ENCODE measurements around the gene KRT83.

KRT83 gene

DNA sequence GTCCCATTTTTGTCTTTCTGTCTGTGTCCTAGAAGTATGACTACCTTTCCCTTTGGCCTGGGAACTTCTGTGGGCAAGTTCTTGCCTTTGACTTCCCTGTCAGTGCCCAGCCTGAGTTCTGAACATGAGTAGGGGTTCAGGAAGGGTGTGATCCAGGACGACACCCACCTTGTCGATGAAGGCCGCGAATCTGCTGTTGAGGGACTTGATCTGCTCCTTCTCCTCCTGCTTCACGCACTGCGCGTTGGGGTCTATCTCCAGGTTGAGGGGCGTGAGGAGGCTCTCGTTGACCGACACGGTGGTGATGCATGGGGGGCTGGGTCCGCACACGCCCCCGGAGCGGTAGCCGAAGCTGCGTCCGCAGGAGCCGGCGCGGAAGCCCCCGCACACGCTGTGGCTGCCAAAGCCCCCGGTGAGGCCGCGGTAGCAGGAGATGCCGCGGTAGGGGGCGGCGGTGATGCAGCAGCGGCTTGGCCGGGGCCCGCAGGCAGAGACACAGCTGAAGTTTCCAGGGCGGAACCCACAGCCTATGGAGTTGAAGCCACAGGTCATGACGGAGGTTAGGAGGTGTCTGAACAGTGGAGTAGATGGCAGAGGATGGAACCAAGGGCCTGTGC lies at the start of gene KRT83:
Gene KRT83 (minus strand): TSS at position 615 of the 617 bp plus-strand sequence. CDS start 63 bp downstream, at position 552.
- no peak for DNase-seq (ENCODE audit: low read depth)

DNA sequence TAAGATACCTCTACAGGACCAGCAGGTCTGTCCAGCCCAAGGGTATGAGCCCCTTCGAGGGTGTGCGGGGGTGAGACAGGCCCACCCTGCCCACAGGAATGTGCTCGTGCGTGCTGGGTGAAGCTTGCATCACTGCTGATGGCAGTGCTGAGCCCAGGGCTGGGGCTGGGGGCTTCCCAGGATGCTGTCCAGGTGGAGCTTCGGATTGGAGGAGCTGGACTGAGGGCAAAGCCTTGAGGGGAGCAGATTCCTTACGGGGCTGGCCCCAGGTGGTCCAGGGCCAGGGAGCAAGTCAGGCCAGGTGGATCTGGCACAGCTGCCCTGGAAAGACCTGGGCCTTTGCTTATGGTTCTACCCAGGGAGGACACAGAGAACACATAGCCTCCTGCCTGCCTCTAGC lies 48.6 kb upstream of the KRT83 start:
- no peak for DNase-seq (ENCODE audit: low read depth)

DNA sequence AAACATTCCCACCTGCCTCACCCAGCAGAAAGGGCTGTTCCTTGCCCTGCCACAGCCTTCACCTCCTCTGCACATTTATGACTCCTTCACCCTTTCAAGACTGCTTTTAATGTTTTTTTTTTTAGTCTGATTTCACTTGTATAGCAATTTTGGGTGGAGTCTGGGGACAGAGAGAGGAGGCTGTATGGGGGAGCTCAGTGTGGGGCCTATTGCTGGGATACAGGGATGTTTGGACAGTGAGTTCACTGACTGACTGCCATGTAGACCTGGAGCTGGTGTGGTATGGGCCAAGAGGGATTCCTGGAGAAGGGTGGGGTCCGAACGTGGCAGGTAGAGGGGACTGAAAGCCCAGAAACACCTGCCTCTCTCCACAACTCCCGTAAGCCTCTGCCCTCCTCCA lies 48.0 kb upstream of the KRT83 start:
- no peak for DNase-seq (ENCODE audit: low read depth)

DNA sequence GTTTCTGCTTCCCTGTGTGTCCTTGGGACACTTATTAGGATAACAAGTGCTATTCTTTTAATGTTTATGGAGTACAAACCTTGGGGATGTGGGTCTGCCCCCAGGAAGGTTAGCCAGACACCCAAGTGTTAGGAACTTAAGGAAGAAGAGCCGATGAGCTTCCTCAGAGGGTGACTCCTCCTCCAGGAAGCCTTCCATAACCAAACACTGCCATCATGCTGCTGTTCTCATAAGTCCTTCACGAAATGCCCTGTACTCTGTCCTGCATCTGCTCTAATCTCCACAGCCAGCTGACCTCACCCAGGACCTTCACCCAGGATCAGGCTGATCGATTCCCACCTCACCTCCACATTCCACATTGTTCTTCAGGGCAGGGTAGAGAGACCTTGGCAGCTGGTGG lies 47.3 kb upstream of the KRT83 start:
- no peak for DNase-seq (ENCODE audit: low read depth)

DNA sequence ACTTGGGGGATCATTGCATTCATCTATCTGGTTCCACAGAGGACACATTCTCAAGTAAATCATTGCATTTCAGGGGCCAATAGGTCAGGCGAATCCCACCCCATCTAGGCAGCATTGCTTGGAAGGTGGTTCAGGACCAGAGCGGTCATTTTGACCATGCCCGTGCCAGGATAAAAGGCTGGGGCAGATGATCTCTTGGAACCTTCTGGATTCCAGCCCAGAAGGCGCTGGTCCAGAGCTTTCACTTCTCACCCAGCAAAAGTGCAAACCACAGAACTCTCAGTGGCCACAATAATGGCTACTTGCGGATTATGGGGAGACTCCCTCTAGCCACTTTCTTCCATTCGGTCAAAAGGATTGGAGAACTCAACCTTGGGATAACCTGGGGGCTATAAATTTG lies 46.7 kb upstream of the KRT83 start:
- no peak for DNase-seq (ENCODE audit: low read depth)

DNA sequence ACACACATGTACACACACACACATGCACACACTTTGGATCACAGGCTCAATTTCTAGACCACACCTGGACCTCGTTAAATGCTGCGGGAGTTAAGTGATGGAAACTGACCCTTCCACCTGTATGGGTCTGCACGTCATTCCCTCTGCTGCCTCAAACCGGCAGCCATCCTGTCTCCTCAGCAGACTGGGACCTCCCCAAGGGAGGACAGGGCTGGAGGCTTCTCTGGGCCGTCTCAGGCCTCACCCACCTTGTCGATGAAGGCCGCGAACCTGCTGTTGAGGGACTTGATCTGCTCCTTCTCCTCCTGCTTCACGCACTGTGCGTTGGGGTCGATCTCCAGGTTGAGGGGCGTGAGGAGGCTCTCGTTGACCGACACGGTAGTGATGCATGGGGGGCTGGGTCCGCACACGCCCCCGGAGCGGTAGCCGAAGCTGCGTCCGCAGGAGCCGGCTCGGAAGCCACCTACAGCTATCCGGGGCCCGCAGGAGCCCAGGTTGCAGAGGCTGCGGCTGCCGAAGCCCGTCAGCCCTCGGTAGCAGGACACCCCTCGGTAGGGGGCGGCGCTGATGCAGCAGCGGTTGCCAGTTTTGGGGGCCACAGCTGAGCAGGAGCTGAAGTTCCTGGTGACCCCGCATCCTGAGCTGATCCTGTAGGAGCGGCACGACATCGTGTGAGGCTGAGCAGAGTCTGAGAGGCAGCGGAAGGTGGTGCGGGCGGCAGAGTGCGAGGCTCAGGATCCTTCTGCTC lies 45.7 kb upstream of the KRT83 start, which contains the start of gene KRT85:
Gene KRT85 (minus strand): TSS at position 744 of the 748 bp plus-strand sequence. CDS start 76 bp downstream, at position 668.
- DNase-seq (ENCODE audit: low read depth): no peak

DNA sequence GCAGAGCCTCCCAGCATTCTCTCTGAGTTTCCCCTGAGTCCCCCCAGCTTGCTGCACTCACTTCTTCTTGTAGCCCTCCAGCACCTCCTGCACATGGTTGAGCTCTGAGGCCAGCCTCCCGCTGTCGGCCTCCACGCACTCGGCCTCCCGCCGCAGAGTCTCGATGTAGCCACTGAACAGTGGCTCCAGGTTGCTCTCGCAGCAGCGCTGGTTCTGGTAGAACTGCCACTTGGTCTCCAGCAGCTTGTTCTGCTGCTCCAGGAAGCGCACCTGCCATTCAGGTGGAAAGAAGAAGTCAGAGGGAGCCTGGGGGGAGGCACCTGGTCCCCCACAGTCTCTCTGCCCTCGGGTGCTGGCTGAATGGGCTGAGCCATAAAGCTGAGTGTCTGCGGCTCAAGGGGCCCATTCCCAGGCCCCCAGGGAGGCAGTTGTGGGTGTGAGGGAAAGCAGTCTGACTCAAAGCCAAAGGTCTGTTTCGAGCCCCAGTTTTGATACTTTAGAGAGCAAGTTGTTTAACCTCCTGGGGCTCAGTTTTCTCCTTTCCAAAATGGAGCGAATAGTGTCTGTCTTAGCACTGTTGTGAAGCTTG lies 43.8 kb upstream of the KRT83 start:
- no peak for DNase-seq (ENCODE audit: low read depth)

DNA sequence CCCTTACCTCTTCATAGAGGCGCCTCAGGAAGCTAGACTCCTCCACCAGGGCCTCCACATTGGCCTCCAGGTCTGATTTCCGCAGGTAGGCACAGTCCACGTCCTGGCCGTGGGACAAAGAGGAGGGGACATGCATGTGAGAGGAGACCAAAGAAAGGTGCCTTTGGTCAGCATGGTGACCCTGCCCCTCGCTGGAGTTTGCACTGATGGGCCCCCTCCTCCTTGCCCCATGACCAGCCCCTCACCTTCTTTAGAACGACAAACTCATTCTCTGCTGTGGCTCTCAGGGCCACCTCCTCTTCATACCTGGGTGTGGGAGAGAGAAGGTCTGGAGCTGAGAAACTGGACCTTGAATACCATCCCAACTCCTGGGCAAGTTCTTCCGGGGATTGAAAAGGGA lies 42.9 kb upstream of the KRT83 start:
- DNase-seq (ENCODE audit: low read depth): no peak

DNA sequence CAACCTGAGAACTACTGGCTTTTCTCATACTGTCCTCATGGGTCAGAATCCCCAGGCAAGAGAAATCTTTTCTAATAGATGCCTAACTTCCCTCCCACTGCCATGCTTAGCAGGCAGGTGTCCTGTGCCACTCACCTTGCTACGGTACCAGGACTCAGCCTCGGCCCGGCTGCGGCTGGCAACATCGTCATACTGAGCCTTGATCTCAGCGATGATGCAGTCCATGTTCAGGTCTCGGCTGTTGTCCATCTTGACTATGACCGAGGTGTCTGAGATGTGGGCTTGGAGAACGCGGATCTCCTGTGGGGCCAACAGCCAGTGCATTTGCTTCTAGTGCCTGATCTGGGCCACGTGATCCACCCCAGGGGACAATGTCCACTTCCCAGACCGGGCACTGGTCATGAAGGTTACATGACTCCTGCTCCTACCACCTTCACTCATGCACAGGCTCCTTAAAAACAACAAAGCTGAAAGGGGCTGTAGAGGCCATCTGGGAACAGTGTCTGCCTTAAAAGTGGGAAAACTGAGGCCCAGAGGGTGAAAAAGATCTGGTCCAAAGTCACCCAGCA lies 42.0 kb upstream of the KRT83 start:
- DNase-seq (ENCODE audit: low read depth): no peak

DNA sequence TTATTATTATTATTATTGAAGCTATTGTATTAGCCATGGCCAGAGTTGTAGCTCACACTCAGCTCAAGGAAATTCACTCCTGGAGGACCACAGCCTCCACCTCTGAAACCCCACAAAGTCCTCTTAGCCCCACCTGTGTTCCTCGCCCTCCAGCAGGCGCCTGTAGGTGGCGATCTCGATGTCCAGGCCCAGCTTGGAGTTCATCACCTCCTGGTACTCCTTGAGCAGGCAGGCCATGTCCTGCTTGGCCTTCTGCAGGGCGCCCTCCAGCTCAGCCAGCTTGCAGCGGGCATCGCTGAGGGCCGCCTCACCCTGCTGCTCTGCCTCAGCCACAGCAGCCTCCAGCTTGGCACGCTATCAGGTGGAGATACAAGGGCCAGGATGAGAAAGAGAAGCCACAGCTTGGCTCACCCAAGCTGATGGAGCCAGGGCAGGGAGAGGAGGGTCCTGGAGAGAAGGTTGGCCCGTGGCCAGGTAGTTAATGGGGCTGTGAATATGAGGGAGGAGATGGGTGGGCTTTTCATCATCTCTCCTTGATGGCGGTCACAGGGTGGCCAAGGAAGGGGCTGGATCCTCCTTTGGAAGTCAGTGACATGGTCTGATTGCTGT lies 41.0 kb upstream of the KRT83 start:
- DNase-seq (ENCODE audit: low read depth): no peak

DNA sequence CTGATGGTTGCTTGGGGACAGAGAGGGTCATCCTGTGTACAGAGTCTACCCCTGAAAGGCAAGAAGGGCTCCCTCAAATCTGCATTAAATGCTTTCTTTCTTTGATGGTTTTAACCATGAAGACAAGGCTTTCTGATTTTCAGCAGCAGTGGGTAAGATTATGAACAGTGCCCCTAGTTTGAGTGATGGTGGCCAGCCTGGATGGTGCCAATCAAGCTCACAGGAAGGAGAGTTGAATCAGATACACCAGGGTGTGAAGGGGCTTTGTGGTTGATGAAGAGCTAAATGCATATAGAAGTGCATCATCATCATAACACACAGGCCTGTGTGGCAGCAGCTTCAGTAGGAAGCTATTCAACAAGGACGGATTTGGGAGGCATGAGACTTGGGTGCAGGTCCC lies 40.4 kb upstream of the KRT83 start:
- DNase-seq (ENCODE audit: low read depth): no peak

DNA sequence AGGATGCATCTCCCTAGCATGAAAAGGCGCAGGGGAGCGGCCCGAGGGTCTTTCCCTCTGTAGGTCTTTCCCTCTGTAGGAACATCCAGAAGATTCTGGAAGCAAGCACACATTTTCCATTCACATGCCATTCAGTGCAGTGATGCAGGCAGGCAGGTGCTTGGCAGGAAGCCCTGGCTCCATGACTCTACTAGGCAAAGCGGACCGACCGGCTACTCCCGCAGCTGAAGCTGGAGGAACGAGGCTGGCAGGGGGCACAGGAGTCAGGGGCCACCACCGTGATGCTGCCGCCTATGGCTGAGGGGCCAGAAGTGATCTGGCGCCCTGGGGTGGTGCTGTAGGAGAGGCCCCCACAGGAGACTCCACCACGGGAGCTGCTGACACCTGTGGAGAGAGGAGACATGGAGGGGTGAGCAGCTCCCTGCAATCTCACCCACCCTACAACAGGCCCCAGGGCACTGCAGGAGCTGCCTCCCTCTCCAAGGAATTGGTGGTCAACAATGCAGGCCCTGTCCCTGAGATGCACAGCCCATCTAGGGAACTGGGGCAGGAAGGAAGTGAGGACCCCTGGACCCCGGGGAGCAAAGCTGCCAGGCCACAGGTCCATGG lies 39.6 kb upstream of the KRT83 start:
- DNase-seq (ENCODE audit: low read depth): no peak

DNA sequence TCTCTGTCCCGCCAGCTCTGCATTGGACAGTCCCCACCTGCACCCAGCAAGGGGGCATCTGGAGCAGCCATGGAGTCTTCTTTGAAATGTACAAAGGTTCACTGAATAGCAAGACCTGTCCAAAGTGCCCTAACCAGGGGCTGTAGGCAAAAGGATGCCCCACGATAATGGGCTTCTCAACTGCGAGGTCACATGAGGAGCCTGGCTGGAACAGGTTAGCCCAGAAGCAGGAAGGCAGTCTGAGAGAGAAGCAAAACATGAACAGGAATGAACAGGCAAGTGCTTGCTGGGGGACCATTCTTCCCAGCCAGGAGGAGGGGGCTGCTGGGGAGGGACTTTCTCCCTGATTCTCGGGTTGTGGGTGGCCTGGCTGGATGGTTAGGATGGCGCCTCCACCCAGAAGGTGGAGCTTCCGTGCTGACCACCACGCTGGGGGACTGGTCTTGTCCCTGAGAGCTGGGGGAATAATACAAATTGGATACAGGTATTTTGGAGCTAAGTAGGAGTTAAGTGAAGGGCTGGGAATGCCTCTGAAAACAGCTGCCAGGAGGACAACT lies 39.0 kb upstream of the KRT83 start:
- DNase-seq (ENCODE audit: low read depth): no peak

DNA sequence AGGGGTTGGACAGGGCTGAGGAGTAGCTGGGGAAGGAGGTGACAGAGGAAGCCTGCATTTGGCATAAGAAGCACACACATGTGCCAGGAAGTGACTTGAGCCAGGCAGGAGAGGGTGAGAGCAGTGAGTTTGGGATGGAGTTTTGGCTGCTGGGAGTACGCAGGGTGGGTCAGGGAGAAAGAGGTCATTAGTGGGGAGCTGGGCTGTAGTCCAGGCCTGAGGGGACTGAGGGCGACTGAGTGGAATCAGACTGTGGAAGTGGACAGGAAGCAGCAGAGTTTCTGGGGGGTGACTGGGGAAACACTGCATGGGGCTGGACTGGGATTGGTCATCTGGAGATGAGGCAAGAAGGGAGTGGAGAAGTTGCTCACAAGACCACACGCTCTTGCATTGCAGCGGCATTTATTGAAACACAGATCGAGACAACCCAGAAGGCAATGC lies 38.4 kb upstream of the KRT83 start:
- no peak for DNase-seq (ENCODE audit: low read depth)

DNA sequence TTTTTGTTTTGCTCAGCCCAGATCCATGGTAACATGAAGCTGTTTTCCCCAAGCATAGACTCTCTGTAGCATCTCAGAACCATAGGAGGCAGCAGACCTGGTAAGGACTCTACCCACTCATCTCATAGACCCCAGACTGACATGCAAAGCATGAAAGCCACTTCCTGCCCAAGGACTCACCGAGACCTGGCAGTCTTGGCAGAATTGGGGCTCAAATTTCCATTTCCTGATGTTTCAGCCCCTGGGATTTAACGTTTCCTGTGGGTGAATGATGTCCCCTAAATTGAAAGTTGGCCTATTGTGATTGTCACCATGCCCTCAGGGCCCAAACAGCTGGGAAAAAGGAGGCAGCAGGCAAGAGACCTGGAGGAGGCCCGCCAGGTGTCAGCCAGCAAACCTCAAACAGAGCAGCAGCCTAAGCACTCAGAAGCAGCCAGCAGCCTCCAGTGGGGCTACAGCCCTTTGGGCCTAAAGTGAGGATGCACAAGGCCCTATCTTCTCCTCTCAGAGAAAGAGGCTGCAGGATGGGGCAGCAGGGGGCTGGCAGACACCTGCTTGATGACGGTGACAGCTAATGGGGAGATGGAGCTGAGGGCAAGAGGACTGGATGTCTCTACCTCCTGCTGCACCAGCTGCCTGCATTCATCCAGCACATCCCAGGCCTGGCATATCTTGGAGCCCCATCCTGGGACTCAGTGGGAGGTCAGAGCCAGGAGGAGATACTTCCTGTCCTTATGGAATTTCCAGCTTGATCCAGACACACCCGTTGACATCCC lies 37.6 kb upstream of the KRT83 start:
- DNase-seq (ENCODE audit: low read depth): no peak

DNA sequence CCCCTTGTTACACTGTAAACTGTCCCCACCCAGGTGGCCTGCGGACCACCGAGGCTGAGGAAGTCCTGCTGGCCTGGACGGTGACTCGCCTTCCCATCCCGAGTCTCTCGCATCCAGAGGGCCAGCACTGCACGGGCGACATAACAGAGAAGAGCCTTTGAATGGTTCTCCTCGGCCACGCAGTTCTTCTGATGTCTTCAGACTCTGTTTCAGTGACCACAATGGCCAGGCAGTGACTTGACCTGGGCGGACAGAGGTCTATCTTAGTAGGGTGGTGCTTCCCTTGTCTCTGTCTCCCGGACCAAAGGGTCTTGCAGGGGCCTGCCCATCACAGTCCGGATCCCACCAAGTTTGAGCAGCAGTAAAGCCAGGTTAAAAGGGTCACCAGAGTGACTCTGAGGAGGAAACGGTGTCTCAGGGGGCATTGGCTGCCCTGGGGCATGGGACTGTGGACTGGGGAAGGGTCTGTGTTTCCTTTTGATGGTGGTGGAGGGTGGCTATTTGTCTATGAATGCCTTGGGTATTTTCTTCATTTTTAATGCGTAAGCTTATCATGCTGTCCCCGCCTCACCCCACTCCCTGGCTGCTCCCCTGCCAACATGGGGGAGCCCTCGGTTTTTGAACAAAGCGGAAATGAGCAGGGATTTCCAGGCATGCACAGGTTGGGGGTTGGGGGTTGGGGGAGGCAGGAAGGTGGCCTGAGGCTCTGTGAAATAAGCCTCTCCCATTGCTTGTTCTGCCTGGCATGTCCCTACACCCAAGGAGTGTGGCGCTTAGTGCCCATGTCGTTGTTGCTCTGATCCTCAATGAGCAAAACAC lies 35.8 kb upstream of the KRT83 start:
- DNase-seq (ENCODE audit: low read depth): no peak

DNA sequence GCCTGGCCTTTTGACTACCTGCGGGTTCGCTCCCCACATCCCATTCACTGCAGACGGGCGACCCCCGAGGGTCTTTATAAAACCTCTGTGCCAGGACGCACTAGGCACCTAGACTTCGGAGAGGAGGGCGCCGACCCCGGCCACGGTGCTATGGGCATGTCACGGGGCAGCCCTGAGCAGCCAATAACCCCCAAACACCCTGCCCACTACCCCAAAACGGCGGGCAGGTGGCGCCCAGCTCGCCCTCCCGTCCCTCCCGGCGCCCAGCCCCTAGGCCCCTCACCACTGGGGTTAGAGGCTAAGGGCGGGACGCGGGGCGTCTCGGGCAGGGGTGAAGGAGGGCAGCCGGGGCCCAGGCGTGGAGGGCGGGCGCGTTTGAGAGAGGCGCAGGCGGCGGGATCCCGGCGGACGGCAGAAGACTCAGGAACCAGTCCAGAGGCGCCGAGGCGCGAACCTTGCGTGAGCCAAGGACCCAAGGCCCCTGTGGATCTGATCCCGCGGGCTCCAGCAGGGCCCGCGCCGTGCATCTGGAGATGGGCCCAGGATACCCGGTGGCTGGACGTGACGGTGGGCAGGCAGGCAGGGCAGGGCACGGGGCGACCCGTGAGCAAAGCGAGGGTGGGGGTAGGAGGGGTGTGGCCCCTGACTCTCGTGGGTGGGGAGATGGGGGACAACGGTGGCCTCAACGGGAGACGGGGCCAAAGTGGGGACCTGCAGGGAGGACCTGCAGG lies 35.0 kb upstream of the KRT83 start:
- no peak for DNase-seq (ENCODE audit: low read depth)

DNA sequence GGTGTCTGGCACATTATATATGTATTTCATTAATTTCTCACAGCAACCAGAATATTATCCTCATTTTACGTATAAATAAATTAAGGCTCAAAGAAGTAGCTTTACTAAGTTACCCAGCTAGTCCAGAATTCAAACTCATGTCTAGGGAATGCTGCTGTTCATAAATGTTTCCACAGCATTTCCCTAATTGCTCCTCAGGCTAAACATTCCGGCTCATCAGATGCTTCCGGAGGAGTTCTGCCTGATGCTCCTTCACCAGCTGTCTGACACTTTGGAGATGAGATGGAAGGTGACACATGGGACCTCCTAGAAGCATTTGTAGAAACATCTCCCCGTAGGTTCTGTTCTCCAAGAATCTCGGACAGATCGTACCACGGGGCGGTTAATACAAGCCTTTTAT lies 34.0 kb upstream of the KRT83 start:
- no peak for DNase-seq (ENCODE audit: low read depth)

DNA sequence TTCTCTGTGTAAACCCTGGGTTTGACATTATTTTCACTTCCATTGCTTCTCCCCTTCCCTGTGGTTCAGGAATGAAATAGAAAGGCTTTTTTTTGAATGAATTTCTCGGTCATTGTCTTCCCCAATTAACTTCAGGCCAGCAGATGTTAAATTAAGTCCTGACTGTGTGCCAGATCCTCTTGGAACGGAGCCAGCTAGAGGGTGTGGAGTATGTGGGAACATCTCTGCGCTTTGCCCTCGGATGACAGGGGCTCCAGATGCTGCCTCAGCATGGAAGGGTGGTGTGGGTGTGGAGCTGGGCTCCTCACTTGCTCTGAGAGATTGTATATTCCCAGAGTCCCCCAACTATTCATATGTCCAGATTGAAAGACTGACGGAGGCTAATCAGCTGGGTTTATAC lies 33.0 kb upstream of the KRT83 start:
- no peak for DNase-seq (ENCODE audit: low read depth)

Measured in activated T-cell treated with anti-CD3 and anti-CD28 coated beads for 24 hours (primary cell).